IMR-90 (cell line): Measurements from ENCODE around the gene PADI1. TPM values are rescaled to one million over a fixed set of nuclear protein-coding genes. Genes with fewer than 3 reads are reported as not detected.

Experiments used
- ATAC-seq: fragments of 200-7000 bp; cut with Tn5 transposase; 2 replicates; pipeline ENCODE4 v1.9.1; 2020; ENCODE audit warnings: low read depth, mild to moderate bottlenecking, moderate library complexity
- BruUV-seq: library from RNA; stranded (reverse); fragments of 400-500 nt; replicated peaks from 2 replicates; lab custom pipeline; 2021; lab: Mats Ljungman, UMichigan
- CTCF ChIA-PET: fragments of 300-600 bp; formaldehyde crosslinking; extraction: SDS; loops from one replicate; lab custom pipeline; 2021; ENCODE audit warnings: antibody characterized with exemption; lab: Yijun Ruan, JAX
- POLR2A ChIA-PET: fragments of 300-600 bp; sonication (Branson Sonifier 250); formaldehyde crosslinking; loops from one replicate; lab custom pipeline; 2022; ENCODE audit warnings: antibody characterized with exemption; ENCODE audit not compliant: unreplicated experiment; lab: Charles Lee
- DNase-seq: peaks from one replicate; pipeline ENCODE4 v3.0.0; 2013
- H2AFZ ChIP-seq: replicated peaks from 2 replicates; pipeline ENCODE3; 2013; ENCODE audit warnings: low read length, mild to moderate bottlenecking; ENCODE audit not compliant: poor library complexity
- H2AK5ac ChIP-seq: 2 replicates; pipeline ENCODE4 v1.6.1; 2013; ENCODE audit warnings: low read depth, low read length, inconsistent platforms
- H2AK9ac ChIP-seq: replicated peaks from 2 replicates; pipeline ENCODE3; 2013; ENCODE audit warnings: mild to moderate bottlenecking, low read depth, low read length, moderate library complexity; ENCODE audit not compliant: poor library complexity
- H2BK120ac ChIP-seq: 2 replicates; pipeline ENCODE4 v1.6.1; 2013; ENCODE audit warnings: low read depth, low read length, inconsistent platforms
- H2BK15ac ChIP-seq: 3 replicates; pipeline ENCODE4 v1.6.1; 2013; ENCODE audit warnings: low read depth, low read length, inconsistent platforms
- H2BK20ac ChIP-seq: 2 replicates; pipeline ENCODE4 v1.6.1; 2013; ENCODE audit warnings: low read depth, mild to moderate bottlenecking, inconsistent platforms, low read length, moderate library complexity
- H2BK5ac ChIP-seq: 2 replicates; pipeline ENCODE4 v1.6.1; 2013; ENCODE audit warnings: mild to moderate bottlenecking, low read depth, low read length, inconsistent platforms; ENCODE audit not compliant: poor library complexity, severe bottlenecking
- H3K14ac ChIP-seq: replicated peaks from 2 replicates; pipeline ENCODE4 v1.6.1; 2013; ENCODE audit warnings: low read depth, low read length, inconsistent platforms
- H3K18ac ChIP-seq: 2 replicates; pipeline ENCODE4 v1.6.1; 2013; ENCODE audit warnings: low read depth, low read length, control low read depth
- H3K23ac ChIP-seq: 2 replicates; pipeline ENCODE4 v1.6.1; 2013; ENCODE audit warnings: low read depth, low read length, inconsistent platforms
- H3K27ac ChIP-seq: 2 replicates; pipeline ENCODE4 v1.5.1; 2013; ENCODE audit warnings: mild to moderate bottlenecking, control low read depth, low read length; ENCODE audit not compliant: insufficient read depth
- H3K27me3 ChIP-seq: 2 replicates; pipeline ENCODE4 v1.6.1; 2013; ENCODE audit warnings: low read length; ENCODE audit not compliant: control insufficient read depth, insufficient read depth
- H3K36me3 ChIP-seq: 2 replicates; pipeline ENCODE4 v1.6.1; 2013; ENCODE audit warnings: low read length, mixed read lengths; ENCODE audit not compliant: control insufficient read depth, insufficient read depth
- H3K4ac ChIP-seq: 2 replicates; pipeline ENCODE4 v1.6.1; 2013; ENCODE audit warnings: low read depth, low read length, inconsistent platforms
- H3K4me1 ChIP-seq: 2 replicates; pipeline ENCODE4 v1.6.1; 2013; ENCODE audit warnings: low read length, mixed read lengths; ENCODE audit not compliant: control insufficient read depth, insufficient read depth
- H3K4me2 ChIP-seq: 2 replicates; pipeline ENCODE4 v1.6.1; 2013; ENCODE audit warnings: low read depth, mild to moderate bottlenecking, control low read depth, low read length, moderate library complexity
- H3K4me3 ChIP-seq: 2 replicates; pipeline ENCODE4 v1.5.1; 2013; ENCODE audit warnings: low read depth, mild to moderate bottlenecking, control low read depth, low read length, moderate library complexity; ENCODE audit not compliant: insufficient read depth
- H3K56ac ChIP-seq: 2 replicates; pipeline ENCODE4 v1.6.1; 2013; ENCODE audit warnings: low read length, inconsistent platforms; ENCODE audit not compliant: insufficient read depth; ENCODE audit errors: extremely low read depth
- H3K79me1 ChIP-seq, 2 experiments: 2 replicates each; pipeline ENCODE4 v1.6.1; 2013; ENCODE audit warnings: low read length in 2 of 2, inconsistent platforms in 1 of 2, low read depth in 1 of 2
- H3K9ac ChIP-seq: 2 replicates; pipeline ENCODE4 v1.6.1; 2013; ENCODE audit warnings: low read depth, low read length, control low read depth
- H3K9me1 ChIP-seq: 2 replicates; pipeline ENCODE4 v1.6.1; 2013; ENCODE audit warnings: low read length, inconsistent platforms; ENCODE audit not compliant: insufficient read depth
- H3K9me3 ChIP-seq: 2 replicates; pipeline ENCODE4 v1.6.1; 2013; ENCODE audit warnings: low read length; ENCODE audit not compliant: control insufficient read depth, insufficient read depth
- H4K20me1 ChIP-seq: 2 replicates; pipeline ENCODE4 v1.6.1; 2013; ENCODE audit warnings: low read length, inconsistent platforms; ENCODE audit not compliant: insufficient read depth
- H4K5ac ChIP-seq: 2 replicates; pipeline ENCODE4 v1.6.1; 2013; ENCODE audit warnings: mild to moderate bottlenecking, low read depth, low read length, control low read depth
- H4K8ac ChIP-seq, 2 experiments: 2 replicates each; pipeline ENCODE4 v1.6.1; 2013; ENCODE audit warnings: low read depth in 2 of 2, low read length in 2 of 2, control low read depth in 1 of 2, inconsistent platforms in 1 of 2
- H4K91ac ChIP-seq: 2 replicates; pipeline ENCODE4 v1.6.1; 2013; ENCODE audit warnings: low read depth, low read length, inconsistent platforms; ENCODE audit not compliant: insufficient read depth
- FOS ChIP-seq: fragments of 150-350 bp; IDR thresholded peaks from 2 replicates; pipeline ENCODE4 v1.6.1; 2016; ENCODE audit warnings: low read depth, low read length
- MXI1 ChIP-seq: IDR thresholded peaks from 2 replicates; pipeline ENCODE4 v1.6.1; 2012; ENCODE audit warnings: low read depth, mild to moderate bottlenecking, low read length, moderate library complexity, borderline replicate concordance
- RCOR1 ChIP-seq: IDR thresholded peaks from 2 replicates; pipeline ENCODE4 v1.6.1; 2012; ENCODE audit warnings: mild to moderate bottlenecking, low read length, improper control_type of control experiment; ENCODE audit not compliant: insufficient replicate concordance
- whole genome bisulfite sequencing, 2 experiments: methylation state at CpG; one replicate each; pipeline versions ENCODE4 v1.1.5 to v1.1.7; 2013; ENCODE audit warnings: missing lambda C conversion rate in 2 of 2; ENCODE audit not compliant: insufficient read length in 1 of 2; ENCODE audit errors: extremely low coverage in 2 of 2; 5-methylcytosine and 5-hydroxymethylcytosine counted together
- dilution Hi-C: fragments of 300-500 bp; cut with HindIII; formaldehyde crosslinking; loops from one replicate; pipeline ENCODE4 v1.14.3; 2018; ENCODE audit warnings: low sequenced_read_pairs; ENCODE audit not compliant: unreplicated experiment
- in situ Hi-C: fragments of 300-500 bp; cut with MboI; formaldehyde crosslinking; loops from 3 replicates; pipeline ENCODE4 v1.14.3; 2019; ENCODE audit warnings: low sequenced_read_pairs, inconsistent platforms, mixed read lengths
- intact Hi-C: fragments of 100-400 bp; cut with micrococcal nuclease; formaldehyde crosslinking; loops from 2 replicates; pipeline ENCODE4 v1.10.0; 2022
- polyA plus RNA-seq, 3 experiments: library from polyadenylated mRNA; depleted of rRNA; stranded (reverse); fragments of >200 nt; gene quantifications; 2 replicates each; pipeline ENCODE4 v1.2.3, GENCODE V29; 2012; ENCODE audit warnings: low replicate concordance in 1 of 3
- total RNA-seq: library from RNA; depleted of rRNA; stranded (reverse); fragments of >200 nt; gene quantifications from 2 replicates; pipeline ENCODE4 v1.2.3, GENCODE V29; 2012

The PADI1 gene
- total and polyA plus RNA-seq, 2 of the 4 experiments (the other 2 are of a cell fraction), result 0.17 TPM; not detected in 1

GRCh38 chr1:17215545-17215890 is 10.6 kb downstream of the PADI1 start:
- Histone ChIP-seq H3K9me3 (no peaks in the 10 kb centered on the region), H3K4me3 (no peak overlapping the region), H4K91ac (no peak overlapping the region), H3K36me3 (no peaks in the 10 kb centered on the region), H3K4me1 (peaks cover 10% of the 10 kb centered on the region), H3K79me1 (no peaks in the 10 kb centered on the region), H4K20me1 (no peaks in the 10 kb centered on the region), H2AFZ (no peak overlapping the region), H2BK20ac (no peak overlapping the region), H3K56ac (no peak overlapping the region), H3K23ac (no peak overlapping the region), H3K4me2 (no peak overlapping the region), H3K9ac (no peak overlapping the region), H3K18ac (no peak overlapping the region), H3K27me3 (peaks cover 25% of the 10 kb centered on the region), H3K4ac (no peak overlapping the region; the same call in 1 of the 2 replicates), H3K27ac (no peak overlapping the region), H2BK120ac (no peak overlapping the region; the same call in 1 of the 2 replicates), H4K5ac (no peak overlapping the region), H2BK5ac (no peak overlapping the region), H2AK5ac (no peak overlapping the region), H2BK15ac (no peak overlapping the region), H4K8ac (no peak overlapping the region), H2AK9ac (no peak overlapping the region), H3K9me1 (no peaks in the 10 kb centered on the region; the same call in 1 of the 2 replicates), H3K14ac (no peak overlapping the region)
- ChIA-PET POLR2A (no interaction called here), CTCF (no interaction called here)
- intact Hi-C loops, result no loop called here
- DNase-seq (no peak), ATAC-seq (no peak)
- BruUV-seq, result no TSS peak
- WGBS, 2 experiments, result 75% methylated on average over 5 of the region's 6 CpGs; no CpG with 5 or more reads in 1 of the 2 experiments
- in situ Hi-C loops, result no loop called here
- dilution Hi-C loops, result no loop called here
- TF ChIP-seq MXI1, result no peak
- TF ChIP-seq RCOR1, result no peak
- no peak for TF ChIP-seq FOS
